GM12801 (cell line): ENCODE results near the gene SPATS1.

ENCODE experiments used
- CTCF ChIP-seq: IDR thresholded peaks from one replicate; pipeline ENCODE4 v1.5.1; 2011; ENCODE audit warnings: control low read depth; ENCODE audit not compliant: insufficient read length; ENCODE audit errors: extremely low read depth

The SPATS1 gene

GRCh38 chr6:44361947-44362346 is 19.5 kb downstream of the SPATS1 start:
- no peak for TF ChIP-seq CTCF

GRCh38 chr6:44363377-44363926 is 21.0 kb downstream of the SPATS1 start:
- no peak for TF ChIP-seq CTCF

- no peak for TF ChIP-seq CTCF
These were observed 24.3 kb downstream of the SPATS1 start for GRCh38 chr6:44366781-44367180.

- no peak for TF ChIP-seq CTCF
These were observed 25.2 kb downstream of the SPATS1 start for GRCh38 chr6:44367681-44368080.

GRCh38 chr6:44373051-44373450 is 30.6 kb downstream of the SPATS1 start:
- TF ChIP-seq CTCF = no peak

- no peak for TF ChIP-seq CTCF
These were observed 31.3 kb downstream of the SPATS1 start for GRCh38 chr6:44373787-44374186.

- TF ChIP-seq CTCF = no peak
These were observed 32.6 kb downstream of the SPATS1 start for GRCh38 chr6:44375071-44375470.

- TF ChIP-seq CTCF = no peak
These were observed 35.0 kb downstream of the SPATS1 start for GRCh38 chr6:44377484-44377883.
